Activated CD4-positive, CD25-positive, alpha-beta regulatory T cell treated with anti-CD3 and anti-CD28 coated beads, Interleukin-2, amount 50 U/mL, for 24 hours (primary cell): Measurements from ENCODE around the gene PTBP2.

Experiments used
- ATAC-seq, 2 donors: fragments of 150-1000 bp; cut with Tn5 transposase; one replicate each; pipeline ENCODE4 v1.10.0; 2021; ENCODE audit warnings: mild to moderate bottlenecking in 1 of 2, moderate library complexity in 1 of 2

Gene PTBP2, protein sequence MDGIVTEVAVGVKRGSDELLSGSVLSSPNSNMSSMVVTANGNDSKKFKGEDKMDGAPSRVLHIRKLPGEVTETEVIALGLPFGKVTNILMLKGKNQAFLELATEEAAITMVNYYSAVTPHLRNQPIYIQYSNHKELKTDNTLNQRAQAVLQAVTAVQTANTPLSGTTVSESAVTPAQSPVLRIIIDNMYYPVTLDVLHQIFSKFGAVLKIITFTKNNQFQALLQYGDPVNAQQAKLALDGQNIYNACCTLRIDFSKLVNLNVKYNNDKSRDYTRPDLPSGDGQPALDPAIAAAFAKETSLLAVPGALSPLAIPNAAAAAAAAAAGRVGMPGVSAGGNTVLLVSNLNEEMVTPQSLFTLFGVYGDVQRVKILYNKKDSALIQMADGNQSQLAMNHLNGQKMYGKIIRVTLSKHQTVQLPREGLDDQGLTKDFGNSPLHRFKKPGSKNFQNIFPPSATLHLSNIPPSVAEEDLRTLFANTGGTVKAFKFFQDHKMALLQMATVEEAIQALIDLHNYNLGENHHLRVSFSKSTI

GRCh38 chr1:96721416-96722160, at the start of gene PTBP2:
Gene PTBP2 (plus strand): TSS chr1:96721784. CDS start chr1:96721865, 81 bp downstream.
- ATAC-seq = peak; percentile 90 to 93

- ATAC-seq = no peak
Observed at GRCh38 chr1:96674915-96675314, 46.7 kb upstream of the PTBP2 start.

GRCh38 chr1:96682056-96682455, 39.5 kb upstream of the PTBP2 start:
- no peak for ATAC-seq

- ATAC-seq = no peak
Observed at GRCh38 chr1:96683931-96684330, 37.7 kb upstream of the PTBP2 start.

DNA sequence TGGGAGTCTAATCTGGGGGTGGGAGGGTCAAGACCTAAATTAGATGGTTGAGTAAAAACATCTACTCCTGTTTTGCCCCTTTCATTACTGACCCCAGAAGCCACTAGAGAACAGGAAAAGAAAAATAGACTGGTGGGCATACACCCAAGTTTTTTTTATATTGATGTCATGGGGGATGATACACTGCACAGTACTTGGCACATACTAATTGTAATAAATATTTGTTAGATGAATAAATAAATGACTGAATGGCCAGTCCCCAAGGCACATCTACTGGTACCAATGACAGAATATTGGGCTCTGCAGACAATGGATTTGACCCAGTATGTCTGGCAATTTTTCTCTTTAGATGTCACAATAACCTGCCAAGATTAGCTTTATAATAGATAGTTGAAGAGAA, 36.8 kb upstream of the PTBP2 start:
- no peak for ATAC-seq

DNA sequence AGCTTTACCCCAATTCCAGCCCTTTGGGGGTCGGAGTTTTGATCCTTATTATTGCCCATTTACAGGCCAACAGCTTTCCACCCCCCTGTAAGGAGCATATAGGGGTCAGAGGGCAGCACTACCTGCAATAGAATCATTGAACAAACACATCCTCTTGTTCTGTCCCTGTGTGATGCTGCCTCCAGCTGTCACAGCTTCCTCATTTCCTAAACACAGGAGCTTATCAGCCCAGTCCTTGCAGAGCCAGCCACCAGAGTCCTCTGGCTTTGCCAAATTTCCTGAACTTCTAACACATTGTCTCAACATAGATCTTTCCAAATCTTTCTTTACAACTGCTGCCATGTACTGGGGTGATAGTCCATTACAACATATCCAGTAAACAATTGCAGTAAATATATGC, 32.8 kb upstream of the PTBP2 start:
- no peak for ATAC-seq

- ATAC-seq = no peak
Observed at GRCh38 chr1:96695954-96696353, 25.6 kb upstream of the PTBP2 start.

DNA sequence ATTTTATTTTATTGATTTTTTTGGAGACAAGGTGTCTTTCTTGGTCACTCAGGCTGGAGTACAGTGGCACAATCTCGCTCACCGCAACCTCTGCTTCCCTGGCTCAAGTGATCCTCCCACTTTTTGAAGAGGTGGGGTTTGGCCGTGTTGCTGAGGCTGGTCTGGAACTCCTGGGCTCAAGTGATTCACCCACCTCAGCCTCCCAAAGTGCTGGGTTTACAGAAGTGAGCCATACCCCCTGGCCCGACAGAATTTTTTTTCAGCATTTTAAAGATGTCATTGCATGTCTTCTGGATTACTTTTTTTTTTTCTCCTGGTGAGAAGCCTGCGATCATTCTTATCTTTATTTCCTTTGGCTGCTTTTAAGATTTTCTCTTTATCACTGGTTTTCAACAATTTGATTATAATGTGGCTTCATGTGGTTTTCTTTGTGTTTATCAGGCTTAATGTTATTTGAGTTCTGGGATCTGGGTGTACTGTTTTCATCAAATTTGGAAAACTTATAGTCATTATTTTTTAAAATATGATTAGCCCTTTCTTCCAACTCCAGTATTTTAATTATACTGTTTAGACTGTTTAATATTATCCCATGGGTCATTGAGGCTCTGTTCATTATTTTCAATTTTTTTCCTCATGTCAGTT, 23.1 kb upstream of the PTBP2 start:
- no peak for ATAC-seq

DNA sequence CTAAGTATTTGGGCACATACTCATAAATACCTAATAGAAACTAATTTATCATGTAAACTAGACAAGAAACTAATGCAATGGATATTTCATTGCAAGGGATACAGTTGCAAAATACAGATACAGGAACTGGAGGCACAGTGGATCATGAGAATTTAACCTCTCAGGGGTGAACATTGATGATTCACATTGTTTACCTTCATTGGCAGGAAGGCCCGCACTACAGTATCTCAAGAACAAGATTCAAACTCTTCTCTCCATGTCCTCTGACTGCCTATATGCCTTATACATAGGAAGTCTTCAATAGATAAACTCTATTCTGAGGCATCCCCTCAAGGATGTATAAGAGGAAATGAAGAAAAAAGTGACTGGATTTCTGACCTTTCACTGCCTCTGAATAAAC, 18.4 kb upstream of the PTBP2 start:
- no peak for ATAC-seq

DNA sequence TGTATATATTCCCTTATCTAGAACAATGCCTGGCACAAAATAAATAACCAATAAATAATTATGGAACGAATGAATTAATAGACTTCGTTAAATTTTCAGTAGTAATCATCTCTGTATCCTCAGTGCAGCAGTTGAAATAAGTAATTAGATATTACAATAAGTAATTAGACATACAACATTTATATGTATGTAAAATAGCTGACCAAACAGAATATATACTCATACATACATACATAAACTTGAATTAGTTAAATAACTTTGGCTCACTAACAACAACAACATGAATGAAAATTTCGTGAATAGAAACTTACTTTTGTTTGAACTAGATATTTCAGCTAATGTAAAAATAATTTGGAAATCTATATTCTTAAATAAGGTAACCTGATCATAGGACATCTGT, 14.6 kb upstream of the PTBP2 start:
- ATAC-seq = no peak

DNA sequence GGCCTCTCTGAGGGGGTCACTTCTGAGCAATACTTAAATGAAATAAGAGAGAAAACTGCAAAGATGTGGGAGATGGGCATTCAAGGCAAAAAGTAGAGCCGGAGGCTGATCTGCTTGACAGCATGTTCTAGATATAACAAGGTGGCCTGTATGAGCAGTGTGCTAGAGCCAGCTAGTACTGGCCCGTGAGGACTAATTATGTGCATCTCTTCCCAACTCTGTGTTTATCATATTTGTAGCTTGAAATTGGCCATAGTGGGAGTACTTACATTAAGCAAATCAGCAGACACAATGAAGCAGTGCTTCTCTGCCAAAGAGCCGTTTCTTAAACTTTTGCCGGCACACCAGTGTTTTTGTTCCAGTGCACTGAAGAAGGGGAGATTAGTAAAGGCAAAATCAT, 13.1 kb upstream of the PTBP2 start:
- ATAC-seq = no peak

DNA sequence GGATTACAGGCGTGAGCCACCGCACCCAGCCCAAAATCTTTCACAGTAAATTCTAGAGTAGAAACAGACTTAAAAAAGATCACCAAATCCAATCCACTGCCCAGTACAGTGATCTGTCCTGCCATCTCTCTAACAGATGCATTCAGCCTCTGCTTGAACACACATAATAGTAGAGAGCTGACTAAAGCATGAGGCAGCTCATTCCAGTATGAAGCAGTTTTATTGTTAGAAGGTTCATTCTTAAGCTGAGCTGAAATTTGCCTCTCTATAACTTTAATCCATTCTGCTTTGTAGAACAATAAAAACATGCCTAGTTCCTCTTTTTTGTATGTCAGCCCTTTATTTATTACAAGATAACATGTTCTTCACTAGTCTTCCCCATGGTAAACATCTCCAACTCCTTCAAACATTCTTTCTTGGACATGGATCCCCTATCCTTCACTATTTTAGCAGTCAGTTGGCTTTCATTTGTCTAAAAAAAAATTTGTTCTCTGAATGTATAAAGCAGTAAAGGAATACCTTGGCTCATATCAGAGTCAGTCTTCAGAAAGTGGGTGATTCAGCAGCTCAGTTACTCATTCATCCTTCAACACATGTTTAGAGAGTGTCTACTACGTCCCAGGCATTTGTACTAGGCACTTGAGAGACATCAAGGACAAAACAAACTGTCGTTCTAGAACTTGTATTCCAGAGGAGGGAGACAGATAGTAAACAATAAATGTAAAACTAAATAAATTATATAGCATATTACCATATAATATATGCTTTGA, 10.7 kb upstream of the PTBP2 start:
- ATAC-seq = no peak

- no peak for ATAC-seq
Observed at GRCh38 chr1:96713649-96714048, 7.9 kb upstream of the PTBP2 start.

- no peak for ATAC-seq
Observed at GRCh38 chr1:96714881-96715280, 6.7 kb upstream of the PTBP2 start.

- no peak for ATAC-seq
Observed at GRCh38 chr1:96715482-96715881, 6.1 kb upstream of the PTBP2 start.

DNA sequence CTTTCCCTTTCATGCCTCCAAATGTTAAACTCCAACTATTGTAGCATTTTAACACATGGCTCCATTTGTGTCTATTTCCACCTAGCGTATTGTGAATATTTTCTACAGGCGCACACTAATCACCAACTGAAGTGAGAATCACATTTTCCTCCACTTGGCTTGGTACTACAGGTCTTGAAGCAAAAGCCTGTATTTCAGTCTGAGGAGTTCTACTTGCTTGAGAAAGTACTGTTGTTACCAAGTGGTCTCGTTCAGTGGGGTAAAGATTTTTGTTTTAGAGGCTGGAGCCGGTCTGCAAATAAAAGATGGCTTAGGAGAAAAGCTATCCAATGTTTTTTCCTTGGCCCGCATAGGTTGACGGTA, 550 bp upstream of the PTBP2 start:
- no peak for ATAC-seq

GRCh38 chr1:96722161-96722922, 758 bp downstream of the PTBP2 start:
- peak; percentile 60 to 64 for ATAC-seq

GRCh38 chr1:96722958-96723357, 1.4 kb downstream of the PTBP2 start:
- no peak for ATAC-seq

- ATAC-seq = no peak
Observed at GRCh38 chr1:96723377-96723776, 1.8 kb downstream of the PTBP2 start.

- no peak for ATAC-seq
Observed at GRCh38 chr1:96723936-96724335, 2.4 kb downstream of the PTBP2 start.

GRCh38 chr1:96727860-96728259, 6.3 kb downstream of the PTBP2 start:
- ATAC-seq = no peak
